Measurements from ENCODE around the gene PHAF1. TPM values are rescaled to one million over a fixed set of nuclear protein-coding genes. Genes with fewer than 3 reads are reported as not detected.

The PHAF1 gene
- total RNA-seq, 4 donors from 2014 or later = 14.2 to 22.5 (median 19.3) TPM

GRCh38 chr16:67161595-67162058, 51.9 kb downstream of the PHAF1 start:
- no peak for DNase-seq
- peak overlapping the region; percentile 62 to 83 (median 76) for H3K4me3 ChIP-seq
- peak overlapping the region in 1 of 4 donors; percentile 20 for H3K27ac ChIP-seq
- no peaks in the 10 kb centered on the region for H3K9me3 ChIP-seq
- TF ChIP-seq CTCF (IDR thresholded peaks at IDR 0.05) (no peak), POLR2A (IDR thresholded peaks at IDR 0.05) (no peak)
- peaks cover 0 to 49% (median 0%) of the 10 kb centered on the region in 4 donors for H3K27me3 ChIP-seq
- 46 to 60% methylated on average over 13 of the region's 25 CpGs for WGBS, 2 donors
- H3K4me1 ChIP-seq = peaks cover 48 to 91% (median 52%) of the 10 kb centered on the region in 3 donors
- intact Hi-C loops (cut with DNase I) = no loop called here
- no peaks in the 10 kb centered on the region for H3K36me3 ChIP-seq

GRCh38 chr16:67162506-67163163, 52.9 kb downstream of the PHAF1 start:
- Histone ChIP-seq H3K27me3 (peaks cover 0 to 49% (median 0%) of the 10 kb centered on the region in 4 donors), H3K9me3 (no peaks in the 10 kb centered on the region), H3K4me1 (peaks cover 47 to 83% (median 52%) of the 10 kb centered on the region in 3 donors), H3K36me3 (peaks cover 0 to 9% (median 0%) of the 10 kb centered on the region in 3 donors), H3K4me3 (peak overlapping the region in 3 of 4 donors; percentile 43 to 63 (median 48)), H3K27ac (peak overlapping the region in 3 of 4 donors; percentile 78 to 87 (median 82))
- TF ChIP-seq CTCF (IDR thresholded peaks at IDR 0.05) (no peak), POLR2A (IDR thresholded peaks at IDR 0.05) (no peak)
- intact Hi-C loops (cut with DNase I) = no loop called here
- no peak for DNase-seq
- 47 to 55% methylated on average over 7 to 10 of the region's 44 CpGs for WGBS, 2 donors

- no peak for DNase-seq
- Histone ChIP-seq H3K4me1 (peaks cover 39 to 76% (median 50%) of the 10 kb centered on the region in 3 donors), H3K36me3 (peaks cover 0 to 12% (median 0%) of the 10 kb centered on the region in 3 donors), H3K27me3 (peaks cover 0 to 49% (median 0%) of the 10 kb centered on the region in 4 donors), H3K9me3 (no peaks in the 10 kb centered on the region), H3K27ac (peak overlapping the region; percentile 60 to 87 (median 80)), H3K4me3 (peak overlapping the region; percentile 15 to 63 (median 46))
- 31% methylated on average over 13 of the region's 99 CpGs; no CpG with 5 or more reads in 1 of the 2 donors for WGBS, 2 donors
- intact Hi-C loops (cut with DNase I) = no loop called here
- TF ChIP-seq CTCF (IDR thresholded peaks at IDR 0.05) = no peak
- TF ChIP-seq POLR2A (IDR thresholded peaks at IDR 0.05) = peak in 1 of 4 donors; percentile 46
These were observed 53.6 kb downstream of the PHAF1 start for GRCh38 chr16:67163164-67163998.

GRCh38 chr16:67163999-67164558, 54.3 kb downstream of the PHAF1 start:
- peaks cover 32 to 75% (median 47%) of the 10 kb centered on the region in 3 donors for H3K4me1 ChIP-seq

More at GRCh38 chr16:67163999-67164558, 54.3 kb downstream of the PHAF1 start:
- DNase-seq = no peak
- peak overlapping the region; percentile 60 to 87 (median 80) for H3K27ac ChIP-seq
- peaks cover 0 to 49% (median 0%) of the 10 kb centered on the region in 4 donors for H3K27me3 ChIP-seq
- intact Hi-C loops (cut with DNase I) = no loop called here
- H3K4me3 ChIP-seq = peak overlapping the region; percentile 15 to 63 (median 46)
- H3K36me3 ChIP-seq = peaks cover 0 to 12% (median 0%) of the 10 kb centered on the region in 3 donors
- TF ChIP-seq POLR2A (IDR thresholded peaks at IDR 0.05) (no peak), CTCF (IDR thresholded peaks at IDR 0.05) (no peak)
- H3K9me3 ChIP-seq = no peaks in the 10 kb centered on the region
- WGBS, 2 donors = 6 to 12% methylated on average over 6 to 16 of the region's 34 CpGs

Measured in esophagus squamous epithelium (tissue), 5 donors.